IMR-90 (cell line): ENCODE measurements around the gene ZMYND10. TPM values are rescaled to one million over a fixed set of nuclear protein-coding genes. Genes with fewer than 3 reads are reported as not detected.

Experiments used
- ATAC-seq: fragments of 200-7000 bp; cut with Tn5 transposase; 2 replicates; pipeline ENCODE4 v1.9.1; 2020; ENCODE audit warnings: low read depth, mild to moderate bottlenecking, moderate library complexity
- BruUV-seq: library from RNA; stranded (reverse); fragments of 400-500 nt; replicated peaks from 2 replicates; lab custom pipeline; 2021; lab: Mats Ljungman, UMichigan
- CTCF ChIA-PET: fragments of 300-600 bp; formaldehyde crosslinking; extraction: SDS; loops from one replicate; lab custom pipeline; 2021; ENCODE audit warnings: antibody characterized with exemption; lab: Yijun Ruan, JAX
- POLR2A ChIA-PET: fragments of 300-600 bp; sonication (Branson Sonifier 250); formaldehyde crosslinking; loops from one replicate; lab custom pipeline; 2022; ENCODE audit warnings: antibody characterized with exemption; ENCODE audit not compliant: unreplicated experiment; lab: Charles Lee
- DNase-seq: peaks from one replicate; pipeline ENCODE4 v3.0.0; 2013
- H2AFZ ChIP-seq: replicated peaks from 2 replicates; pipeline ENCODE3; 2013; ENCODE audit warnings: low read length, mild to moderate bottlenecking; ENCODE audit not compliant: poor library complexity
- H2AK5ac ChIP-seq: 2 replicates; pipeline ENCODE4 v1.6.1; 2013; ENCODE audit warnings: low read depth, low read length, inconsistent platforms
- H2AK9ac ChIP-seq: replicated peaks from 2 replicates; pipeline ENCODE3; 2013; ENCODE audit warnings: mild to moderate bottlenecking, low read depth, low read length, moderate library complexity; ENCODE audit not compliant: poor library complexity
- H2BK120ac ChIP-seq: 2 replicates; pipeline ENCODE4 v1.6.1; 2013; ENCODE audit warnings: low read depth, low read length, inconsistent platforms
- H2BK15ac ChIP-seq: 3 replicates; pipeline ENCODE4 v1.6.1; 2013; ENCODE audit warnings: low read depth, low read length, inconsistent platforms
- H2BK20ac ChIP-seq: 2 replicates; pipeline ENCODE4 v1.6.1; 2013; ENCODE audit warnings: low read depth, mild to moderate bottlenecking, inconsistent platforms, low read length, moderate library complexity
- H2BK5ac ChIP-seq: 2 replicates; pipeline ENCODE4 v1.6.1; 2013; ENCODE audit warnings: mild to moderate bottlenecking, low read depth, low read length, inconsistent platforms; ENCODE audit not compliant: poor library complexity, severe bottlenecking
- H3K14ac ChIP-seq: replicated peaks from 2 replicates; pipeline ENCODE4 v1.6.1; 2013; ENCODE audit warnings: low read depth, low read length, inconsistent platforms
- H3K18ac ChIP-seq: 2 replicates; pipeline ENCODE4 v1.6.1; 2013; ENCODE audit warnings: low read depth, low read length, control low read depth
- H3K23ac ChIP-seq: 2 replicates; pipeline ENCODE4 v1.6.1; 2013; ENCODE audit warnings: low read depth, low read length, inconsistent platforms
- H3K27ac ChIP-seq: 2 replicates; pipeline ENCODE4 v1.5.1; 2013; ENCODE audit warnings: mild to moderate bottlenecking, control low read depth, low read length; ENCODE audit not compliant: insufficient read depth
- H3K27me3 ChIP-seq: 2 replicates; pipeline ENCODE4 v1.6.1; 2013; ENCODE audit warnings: low read length; ENCODE audit not compliant: control insufficient read depth, insufficient read depth
- H3K36me3 ChIP-seq: 2 replicates; pipeline ENCODE4 v1.6.1; 2013; ENCODE audit warnings: low read length, mixed read lengths; ENCODE audit not compliant: control insufficient read depth, insufficient read depth
- H3K4ac ChIP-seq: 2 replicates; pipeline ENCODE4 v1.6.1; 2013; ENCODE audit warnings: low read depth, low read length, inconsistent platforms
- H3K4me1 ChIP-seq: 2 replicates; pipeline ENCODE4 v1.6.1; 2013; ENCODE audit warnings: low read length, mixed read lengths; ENCODE audit not compliant: control insufficient read depth, insufficient read depth
- H3K4me2 ChIP-seq: 2 replicates; pipeline ENCODE4 v1.6.1; 2013; ENCODE audit warnings: low read depth, mild to moderate bottlenecking, control low read depth, low read length, moderate library complexity
- H3K4me3 ChIP-seq: 2 replicates; pipeline ENCODE4 v1.5.1; 2013; ENCODE audit warnings: low read depth, mild to moderate bottlenecking, control low read depth, low read length, moderate library complexity; ENCODE audit not compliant: insufficient read depth
- H3K56ac ChIP-seq: 2 replicates; pipeline ENCODE4 v1.6.1; 2013; ENCODE audit warnings: low read length, inconsistent platforms; ENCODE audit not compliant: insufficient read depth; ENCODE audit errors: extremely low read depth
- H3K79me1 ChIP-seq, 2 experiments: 2 replicates each; pipeline ENCODE4 v1.6.1; 2013; ENCODE audit warnings: low read length in 2 of 2, inconsistent platforms in 1 of 2, low read depth in 1 of 2
- H3K9ac ChIP-seq: 2 replicates; pipeline ENCODE4 v1.6.1; 2013; ENCODE audit warnings: low read depth, low read length, control low read depth
- H3K9me1 ChIP-seq: 2 replicates; pipeline ENCODE4 v1.6.1; 2013; ENCODE audit warnings: low read length, inconsistent platforms; ENCODE audit not compliant: insufficient read depth
- H3K9me3 ChIP-seq: 2 replicates; pipeline ENCODE4 v1.6.1; 2013; ENCODE audit warnings: low read length; ENCODE audit not compliant: control insufficient read depth, insufficient read depth
- H4K20me1 ChIP-seq: 2 replicates; pipeline ENCODE4 v1.6.1; 2013; ENCODE audit warnings: low read length, inconsistent platforms; ENCODE audit not compliant: insufficient read depth
- H4K5ac ChIP-seq: 2 replicates; pipeline ENCODE4 v1.6.1; 2013; ENCODE audit warnings: mild to moderate bottlenecking, low read depth, low read length, control low read depth
- H4K8ac ChIP-seq, 2 experiments: 2 replicates each; pipeline ENCODE4 v1.6.1; 2013; ENCODE audit warnings: low read depth in 2 of 2, low read length in 2 of 2, control low read depth in 1 of 2, inconsistent platforms in 1 of 2
- H4K91ac ChIP-seq: 2 replicates; pipeline ENCODE4 v1.6.1; 2013; ENCODE audit warnings: low read depth, low read length, inconsistent platforms; ENCODE audit not compliant: insufficient read depth
- CEBPB ChIP-seq: IDR thresholded peaks from 2 replicates; pipeline ENCODE4 v1.6.1; 2012; ENCODE audit warnings: low read depth, low read length, improper control_type of control experiment
- CHD1 ChIP-seq: IDR thresholded peaks from 2 replicates; pipeline ENCODE4 v1.6.1; 2012; ENCODE audit warnings: low read depth, low read length, improper control_type of control experiment
- FOS ChIP-seq: fragments of 150-350 bp; IDR thresholded peaks from 2 replicates; pipeline ENCODE4 v1.6.1; 2016; ENCODE audit warnings: low read depth, low read length
- MAFK ChIP-seq: IDR thresholded peaks from 2 replicates; pipeline ENCODE4 v1.6.1; 2012; ENCODE audit warnings: low read depth, low read length, improper control_type of control experiment
- MAZ ChIP-seq: IDR thresholded peaks from 2 replicates; pipeline ENCODE4 v1.6.1; 2012; ENCODE audit warnings: low read depth, mild to moderate bottlenecking, low read length, improper control_type of control experiment, moderate library complexity, borderline replicate concordance
- MXI1 ChIP-seq: IDR thresholded peaks from 2 replicates; pipeline ENCODE4 v1.6.1; 2012; ENCODE audit warnings: low read depth, mild to moderate bottlenecking, low read length, moderate library complexity, borderline replicate concordance
- NFE2L2 ChIP-seq: fragments of 150-350 bp; IDR thresholded peaks from 2 replicates; pipeline ENCODE4 v1.6.1; 2016; ENCODE audit warnings: low read depth, mild to moderate bottlenecking, low read length
- POLR2A ChIP-seq: IDR thresholded peaks from 2 replicates; pipeline ENCODE4 v1.6.1; 2012; ENCODE audit warnings: mild to moderate bottlenecking, low read depth, low read length
- RAD21 ChIP-seq: IDR thresholded peaks from 2 replicates; pipeline ENCODE4 v1.6.1; 2012; ENCODE audit warnings: low read length, improper control_type of control experiment
- RCOR1 ChIP-seq: IDR thresholded peaks from 2 replicates; pipeline ENCODE4 v1.6.1; 2012; ENCODE audit warnings: mild to moderate bottlenecking, low read length, improper control_type of control experiment; ENCODE audit not compliant: insufficient replicate concordance
- RFX5 ChIP-seq: IDR thresholded peaks from 2 replicates; pipeline ENCODE4 v1.8.0; 2012; ENCODE audit warnings: low read depth, mild to moderate bottlenecking, low read length, moderate library complexity
- WGBS, 2 experiments: methylation state at CpG; one replicate each; pipeline versions ENCODE4 v1.1.5 to v1.1.7; 2013; ENCODE audit warnings: missing lambda C conversion rate in 2 of 2; ENCODE audit not compliant: insufficient read length in 1 of 2; ENCODE audit errors: extremely low coverage in 2 of 2; 5-methylcytosine and 5-hydroxymethylcytosine counted together
- dilution Hi-C: fragments of 300-500 bp; cut with HindIII; formaldehyde crosslinking; loops from one replicate; pipeline ENCODE4 v1.14.3; 2018; ENCODE audit warnings: low sequenced_read_pairs; ENCODE audit not compliant: unreplicated experiment
- in situ Hi-C: fragments of 300-500 bp; cut with MboI; formaldehyde crosslinking; loops from 3 replicates; pipeline ENCODE4 v1.14.3; 2019; ENCODE audit warnings: low sequenced_read_pairs, inconsistent platforms, mixed read lengths
- intact Hi-C: fragments of 100-400 bp; cut with micrococcal nuclease; formaldehyde crosslinking; loops from 2 replicates; pipeline ENCODE4 v1.10.0; 2022
- polyA plus RNA-seq, 3 experiments: library from polyadenylated mRNA; depleted of rRNA; stranded (reverse); fragments of >200 nt; gene quantifications; 2 replicates each; pipeline ENCODE4 v1.2.3, GENCODE V29; 2012; ENCODE audit warnings: low replicate concordance in 1 of 3
- total RNA-seq: library from RNA; depleted of rRNA; stranded (reverse); fragments of >200 nt; gene quantifications from 2 replicates; pipeline ENCODE4 v1.2.3, GENCODE V29; 2012
- TF ChIP-seq, protein P1 (sequence below): fragments of 150-350 bp; IDR thresholded peaks from 2 replicates; pipeline ENCODE4 v1.6.1; 2016; ENCODE audit warnings: low read depth, mild to moderate bottlenecking, low read length, moderate library complexity, borderline replicate concordance
- TF ChIP-seq, protein P2 (sequence below): conservative IDR thresholded peaks from 2 replicates; pipeline ENCODE4 v1.5.1; 2012; ENCODE audit warnings: mild to moderate bottlenecking, low read depth, low read length, improper control_type of control experiment

ZMYND10 gene
- total and polyA plus RNA-seq, 2 of the 4 experiments (the other 2 are of a cell fraction), result 1.1 to 1.4 TPM

DNA sequence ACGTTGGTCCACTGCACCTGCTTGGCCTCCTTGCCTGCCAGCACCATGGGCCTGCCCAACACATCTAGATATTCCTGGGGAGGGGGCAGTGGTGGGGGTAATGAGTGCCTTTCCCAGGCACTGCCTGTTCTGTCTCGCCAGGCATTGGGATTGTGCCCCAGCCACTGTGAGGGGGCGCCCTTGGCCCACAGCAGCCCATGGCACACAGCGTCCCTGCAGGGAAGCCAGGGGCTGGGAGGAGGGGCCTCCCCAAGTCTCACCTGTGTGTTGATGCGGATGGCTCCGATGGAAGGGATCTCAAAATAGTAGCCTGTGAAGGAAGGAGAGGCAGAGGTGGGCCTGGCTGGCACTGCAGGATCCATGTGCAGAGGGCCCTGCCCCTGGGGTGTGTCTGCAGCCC, 32.5 kb upstream of the ZMYND10 start:
- Histone ChIP-seq H2BK20ac (no peak overlapping the region), H3K36me3 (no peaks in the 10 kb centered on the region), H3K4me1 (no peaks in the 10 kb centered on the region), H3K23ac (no peak overlapping the region), H2BK5ac (no peak overlapping the region), H2BK15ac (no peak overlapping the region), H2AK5ac (no peak overlapping the region), H2AFZ (no peak overlapping the region), H3K9me1 (no peaks in the 10 kb centered on the region), H3K27me3 (peaks cover 27% of the 10 kb centered on the region), H4K20me1 (no peaks in the 10 kb centered on the region), H3K4me3 (no peak overlapping the region), H2AK9ac (no peak overlapping the region), H4K8ac (no peak overlapping the region), H3K4ac (no peak overlapping the region), H3K27ac (no peak overlapping the region), H3K4me2 (no peak overlapping the region), H3K9me3 (no peaks in the 10 kb centered on the region), H2BK120ac (no peak overlapping the region), H3K18ac (no peak overlapping the region), H3K14ac (no peak overlapping the region), H3K79me1 (no peaks in the 10 kb centered on the region), H3K9ac (no peak overlapping the region), H4K5ac (no peak overlapping the region), H4K91ac (no peak overlapping the region), H3K56ac (no peak overlapping the region)
- BruUV-seq, result no TSS peak
- intact Hi-C loops (no loop called here), in situ Hi-C loops (no loop called here), dilution Hi-C loops (no loop called here)
- TF ChIP-seq NFE2L2, result no peak
- no peak for TF ChIP-seq MAFK
- TF ChIP-seq CHD1, result no peak
- no peak for TF ChIP-seq POLR2A
- TF ChIP-seq RAD21, result no peak
- no peak for TF ChIP-seq RFX5
- no peak for TF ChIP-seq FOS
- no peak for TF ChIP-seq RCOR1
- no peak for TF ChIP-seq CEBPB
- TF ChIP-seq, protein P1, sequence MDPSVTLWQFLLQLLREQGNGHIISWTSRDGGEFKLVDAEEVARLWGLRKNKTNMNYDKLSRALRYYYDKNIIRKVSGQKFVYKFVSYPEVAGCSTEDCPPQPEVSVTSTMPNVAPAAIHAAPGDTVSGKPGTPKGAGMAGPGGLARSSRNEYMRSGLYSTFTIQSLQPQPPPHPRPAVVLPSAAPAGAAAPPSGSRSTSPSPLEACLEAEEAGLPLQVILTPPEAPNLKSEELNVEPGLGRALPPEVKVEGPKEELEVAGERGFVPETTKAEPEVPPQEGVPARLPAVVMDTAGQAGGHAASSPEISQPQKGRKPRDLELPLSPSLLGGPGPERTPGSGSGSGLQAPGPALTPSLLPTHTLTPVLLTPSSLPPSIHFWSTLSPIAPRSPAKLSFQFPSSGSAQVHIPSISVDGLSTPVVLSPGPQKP, result no peak
- TF ChIP-seq, protein P2, sequence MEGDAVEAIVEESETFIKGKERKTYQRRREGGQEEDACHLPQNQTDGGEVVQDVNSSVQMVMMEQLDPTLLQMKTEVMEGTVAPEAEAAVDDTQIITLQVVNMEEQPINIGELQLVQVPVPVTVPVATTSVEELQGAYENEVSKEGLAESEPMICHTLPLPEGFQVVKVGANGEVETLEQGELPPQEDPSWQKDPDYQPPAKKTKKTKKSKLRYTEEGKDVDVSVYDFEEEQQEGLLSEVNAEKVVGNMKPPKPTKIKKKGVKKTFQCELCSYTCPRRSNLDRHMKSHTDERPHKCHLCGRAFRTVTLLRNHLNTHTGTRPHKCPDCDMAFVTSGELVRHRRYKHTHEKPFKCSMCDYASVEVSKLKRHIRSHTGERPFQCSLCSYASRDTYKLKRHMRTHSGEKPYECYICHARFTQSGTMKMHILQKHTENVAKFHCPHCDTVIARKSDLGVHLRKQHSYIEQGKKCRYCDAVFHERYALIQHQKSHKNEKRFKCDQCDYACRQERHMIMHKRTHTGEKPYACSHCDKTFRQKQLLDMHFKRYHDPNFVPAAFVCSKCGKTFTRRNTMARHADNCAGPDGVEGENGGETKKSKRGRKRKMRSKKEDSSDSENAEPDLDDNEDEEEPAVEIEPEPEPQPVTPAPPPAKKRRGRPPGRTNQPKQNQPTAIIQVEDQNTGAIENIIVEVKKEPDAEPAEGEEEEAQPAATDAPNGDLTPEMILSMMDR, result no peak
- no peak for TF ChIP-seq MXI1
- no peak for TF ChIP-seq MAZ
- no CpG with 5 or more reads among the region's 6 CpGs for WGBS, 2 experiments
- ChIA-PET CTCF (no interaction called here), POLR2A (no interaction called here)
- no peak for DNase-seq
- ATAC-seq, result no peak
